Measurements from ENCODE around the gene NKD1.
"Not testable (repeated sequence)": the region's sequence is repeated elsewhere in the genome, so short reads cannot be mapped to it uniquely, and the experiment has no call there.

The NKD1 gene

GRCh38 chr16:50560903-50561863 lies 13.0 kb downstream of the NKD1 start:
- no peak for DNase-seq

- no peak for DNase-seq
These were observed 14.5 kb downstream of the NKD1 start for GRCh38 chr16:50562657-50563056.

GRCh38 chr16:50563989-50564388 lies 15.8 kb downstream of the NKD1 start:
- DNase-seq = no peak

GRCh38 chr16:50565428-50565827 lies 17.2 kb downstream of the NKD1 start:
- no peak for DNase-seq

- DNase-seq = no peak
These were observed 18.1 kb downstream of the NKD1 start for GRCh38 chr16:50566014-50566962.

GRCh38 chr16:50567651-50568050 lies 19.5 kb downstream of the NKD1 start:
- DNase-seq = no peak

GRCh38 chr16:50568187-50568815 lies 20.1 kb downstream of the NKD1 start:
- no peak for DNase-seq

- DNase-seq = no peak
These were observed 22.2 kb downstream of the NKD1 start for GRCh38 chr16:50570354-50570753.

- no peak for DNase-seq
These were observed 22.8 kb downstream of the NKD1 start for GRCh38 chr16:50570808-50571598.

GRCh38 chr16:50571786-50572185 lies 23.6 kb downstream of the NKD1 start:
- no peak for DNase-seq

GRCh38 chr16:50572700-50573099 lies 24.5 kb downstream of the NKD1 start:
- no peak for DNase-seq

- DNase-seq = no peak
These were observed 25.1 kb downstream of the NKD1 start for GRCh38 chr16:50573279-50573678.

GRCh38 chr16:50573947-50574744 lies 25.9 kb downstream of the NKD1 start:
- no peak for DNase-seq

GRCh38 chr16:50574745-50575136 lies 26.5 kb downstream of the NKD1 start:
- no peak for DNase-seq

GRCh38 chr16:50575743-50576142 lies 27.5 kb downstream of the NKD1 start:
- DNase-seq = no peak

GRCh38 chr16:50576403-50577113 lies 28.4 kb downstream of the NKD1 start:
- DNase-seq = no peak

GRCh38 chr16:50578137-50578536 lies 29.9 kb downstream of the NKD1 start:
- no peak for DNase-seq

- not testable (repeated sequence) for DNase-seq
These were observed 31.2 kb downstream of the NKD1 start for GRCh38 chr16:50579373-50579772.

GRCh38 chr16:50580180-50580798 lies 32.1 kb downstream of the NKD1 start:
- DNase-seq = no peak

GRCh38 chr16:50581845-50582244 lies 33.6 kb downstream of the NKD1 start:
- no peak for DNase-seq

Measured in NCI-H226 (cell line).